PC-9 (cell line): ENCODE results near the gene LMO2.

Experiments
- CTCF ChIP-seq: fragments of 200-600 bp; sonication (generic); conservative IDR thresholded peaks from 2 replicates; pipeline ENCODE4 v1.6.1; 2017; ENCODE audit warnings: mixed run types, antibody characterized with exemption, mild to moderate bottlenecking, moderate library complexity
- EZH2 ChIP-seq: fragments of 200-600 bp; sonication (generic); IDR thresholded peaks from 2 replicates; pipeline ENCODE4 v1.8.0; 2017; ENCODE audit warnings: antibody characterized with exemption, low read depth

- TF ChIP-seq CTCF (no peak), EZH2 (no peak)
These were observed 15.5 kb upstream of the LMO2 start for GRCh38 chr11:33907421-33907820.
